ENCODE results near the gene MIEF1.

DNA sequence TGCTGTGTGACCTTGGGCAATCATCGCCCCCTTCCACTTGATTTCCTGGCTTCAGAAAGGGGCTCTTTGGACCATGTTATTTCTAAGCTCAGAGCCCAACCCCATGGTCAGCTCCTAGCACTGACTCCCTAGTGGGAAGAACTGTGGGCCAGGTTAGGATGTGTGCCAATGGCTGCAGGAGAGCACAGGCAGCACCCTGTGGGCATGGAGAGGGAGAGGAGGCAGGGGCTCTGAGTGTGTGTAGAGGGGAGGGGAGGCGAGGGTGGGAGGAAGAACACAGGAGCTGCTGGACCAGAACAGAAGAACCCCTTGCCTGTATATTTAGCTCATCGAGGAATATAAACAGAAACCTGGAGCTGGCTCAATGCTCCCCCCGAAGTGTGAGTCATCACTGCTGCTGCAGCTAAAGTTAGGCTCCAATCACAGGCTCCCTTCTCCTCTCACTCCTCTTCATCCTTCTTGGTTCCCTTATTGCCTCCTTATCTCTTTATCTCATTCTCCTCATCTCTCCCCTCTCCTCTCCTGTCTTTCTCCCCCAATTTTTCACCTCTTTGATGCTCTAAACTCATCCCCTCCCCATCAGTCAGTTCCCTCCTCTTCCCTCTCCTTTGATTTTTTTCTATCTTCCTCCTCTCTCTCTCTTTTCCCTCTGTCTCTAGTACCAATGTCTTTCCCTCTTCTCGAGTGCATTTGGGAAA is 44.9 kb downstream of the MIEF1 start:
- TF ChIP-seq EZH2 (IDR thresholded peaks at IDR 0.05; ENCODE audit: insufficient read depth, poor library complexity, severe bottlenecking) (no peak), EZH2phosphoT487 (IDR thresholded peaks at IDR 0.05; ENCODE audit: insufficient read depth, low read depth) (no peak)

All from GM23248 (cell line).